ENCODE results near the gene SIRPG. TPM values are rescaled to one million over a fixed set of nuclear protein-coding genes. Genes with fewer than 3 reads are reported as not detected.

SIRPG gene
- total RNA-seq, 1 experiment from 2014 or later = 2.1 TPM

DNA sequence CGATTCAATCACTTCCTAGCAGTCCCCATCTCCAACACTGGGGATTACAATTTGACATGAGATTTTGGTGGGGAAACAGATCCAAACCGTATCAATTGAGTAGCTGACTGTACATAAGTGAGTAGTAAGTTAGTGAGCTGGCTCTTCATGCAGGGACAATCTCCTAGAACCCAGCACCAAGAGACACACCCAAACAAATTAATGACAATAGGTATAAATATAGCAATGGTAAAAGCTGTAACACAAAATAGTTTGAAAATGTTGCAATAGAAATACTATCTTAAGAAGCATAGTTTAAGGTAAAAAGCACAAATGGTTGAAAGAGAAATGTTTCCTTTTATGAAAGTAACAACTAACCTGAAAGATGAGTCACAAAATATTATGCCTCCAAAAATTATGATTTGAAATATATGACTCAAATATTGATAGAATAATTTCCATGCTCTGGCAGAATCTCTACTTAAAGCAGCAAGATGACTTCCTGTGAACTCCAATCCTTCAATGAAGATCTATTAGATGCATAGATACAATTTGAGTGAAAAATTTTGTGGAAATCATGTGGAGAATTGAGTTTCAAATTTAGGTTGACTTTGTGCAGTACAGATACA lies 32.4 kb downstream of the SIRPG start:
- Histone ChIP-seq H3F3A (ENCODE audit: insufficient read depth, low read depth) (peaks cover 6% of the 10 kb centered on the region; the same call in 1 of the 2 replicates), H3K9me2 (ENCODE audit: insufficient read depth) (no peaks in the 10 kb centered on the region), H3K4me2 (no peak overlapping the region), H2AFZ (no peak overlapping the region), H3K27me3 (ENCODE audit: insufficient read depth, low read depth) (no peaks in the 10 kb centered on the region), H3K4me1 (replicated peaks; ENCODE audit: insufficient read depth) (peaks cover 34% of the 10 kb centered on the region), H3K4me3 (no peak overlapping the region), H3K27ac (no peak overlapping the region), H3K36me3 (ENCODE audit: low read depth) (no peaks in the 10 kb centered on the region), H3K9me3 (ENCODE audit: insufficient read depth, low read depth) (no peaks in the 10 kb centered on the region; the same call in 1 of the 2 replicates), H4K20me1 (ENCODE audit: insufficient read depth) (no peaks in the 10 kb centered on the region), H3K79me2 (ENCODE audit: low read depth) (no peaks in the 10 kb centered on the region)
- POLR2A ChIA-PET (ENCODE audit: unreplicated experiment) = no interaction called here
- CTCF ChIA-PET = no interaction called here
- TF ChIP-seq CTCF (conservative IDR thresholded peaks at IDR 0.05) = no peak
- no peak for TF ChIP-seq EZH2 (IDR thresholded peaks at IDR 0.05; ENCODE audit: low read depth)
- intact Hi-C loops (cut with micrococcal nuclease; ENCODE audit: unreplicated experiment) = no loop called here
- no TSS peak for BruUV-seq (replicated peaks)
- no peak for DNase-seq

- Histone ChIP-seq H3K9me3 (ENCODE audit: insufficient read depth, low read depth) (no peaks in the 10 kb centered on the region; the same call in 1 of the 2 replicates), H3K36me3 (ENCODE audit: low read depth) (no peaks in the 10 kb centered on the region), H4K20me1 (ENCODE audit: insufficient read depth) (no peaks in the 10 kb centered on the region), H3K4me2 (no peak overlapping the region), H3K27me3 (ENCODE audit: insufficient read depth, low read depth) (no peaks in the 10 kb centered on the region), H3K4me3 (no peak overlapping the region), H3K4me1 (replicated peaks; ENCODE audit: insufficient read depth) (peaks cover 42% of the 10 kb centered on the region), H2AFZ (no peak overlapping the region), H3K79me2 (ENCODE audit: low read depth) (no peaks in the 10 kb centered on the region), H3K27ac (no peak overlapping the region), H3F3A (ENCODE audit: insufficient read depth, low read depth) (peaks cover 10% of the 10 kb centered on the region; the same call in 1 of the 2 replicates), H3K9me2 (ENCODE audit: insufficient read depth) (no peaks in the 10 kb centered on the region)
- ChIA-PET POLR2A (ENCODE audit: unreplicated experiment) (no interaction called here), CTCF (no interaction called here)
- BruUV-seq (replicated peaks) = no TSS peak
- TF ChIP-seq EZH2 (IDR thresholded peaks at IDR 0.05; ENCODE audit: low read depth) (no peak), CTCF (conservative IDR thresholded peaks at IDR 0.05) (no peak)
- DNase-seq = no peak
- intact Hi-C loops (cut with micrococcal nuclease; ENCODE audit: unreplicated experiment) = no loop called here
Observed at GRCh38 chr20:1623501-1624205, 33.9 kb downstream of the SIRPG start.

DNA sequence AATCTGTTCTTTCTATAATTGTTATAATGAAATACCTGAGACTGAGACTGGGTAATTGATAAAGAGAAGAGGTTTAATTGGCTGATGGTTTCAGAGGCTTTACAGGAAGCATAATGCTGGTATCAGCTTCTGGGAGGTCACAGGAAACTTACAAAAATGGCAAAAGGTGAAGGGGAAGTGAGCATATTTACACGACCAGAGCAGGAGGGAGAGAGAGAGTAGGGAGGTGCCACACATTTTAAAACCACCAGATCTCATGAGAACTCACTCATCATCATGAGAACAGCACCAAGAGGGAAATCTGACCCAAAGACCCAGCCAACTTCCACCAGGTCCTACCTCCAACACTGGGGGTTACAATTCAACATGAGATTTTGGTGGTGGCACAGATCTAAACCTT lies 35.1 kb downstream of the SIRPG start:
- Histone ChIP-seq H2AFZ (no peak overlapping the region), H3K36me3 (ENCODE audit: low read depth) (no peaks in the 10 kb centered on the region), H3K4me2 (no peak overlapping the region), H3K79me2 (ENCODE audit: low read depth) (peaks cover 2% of the 10 kb centered on the region; the same call in 1 of the 2 replicates), H3K27ac (no peak overlapping the region), H3K4me3 (no peak overlapping the region), H4K20me1 (ENCODE audit: insufficient read depth) (no peaks in the 10 kb centered on the region), H3F3A (ENCODE audit: insufficient read depth, low read depth) (peaks cover 14% of the 10 kb centered on the region; the same call in 1 of the 2 replicates), H3K4me1 (replicated peaks; ENCODE audit: insufficient read depth) (peaks cover 49% of the 10 kb centered on the region), H3K27me3 (ENCODE audit: insufficient read depth, low read depth) (no peaks in the 10 kb centered on the region), H3K9me3 (ENCODE audit: insufficient read depth, low read depth) (no peaks in the 10 kb centered on the region; the same call in 1 of the 2 replicates), H3K9me2 (ENCODE audit: insufficient read depth) (no peaks in the 10 kb centered on the region)
- no TSS peak for BruUV-seq (replicated peaks)
- DNase-seq = no peak
- CTCF ChIA-PET = no interaction called here
- no peak for TF ChIP-seq CTCF (conservative IDR thresholded peaks at IDR 0.05)
- intact Hi-C loops (cut with micrococcal nuclease; ENCODE audit: unreplicated experiment) = no loop called here
- POLR2A ChIA-PET (ENCODE audit: unreplicated experiment) = no interaction called here

Measured in PC-9 (cell line).